ENCODE data around the gene BYSL.

Gene BYSL

GRCh38 chr6:41943456-41943855, 22.2 kb downstream of the BYSL start:
- DNase-seq: no peak

GRCh38 chr6:41947581-41948220, 26.4 kb downstream of the BYSL start:
- DNase-seq: no peak

DNA sequence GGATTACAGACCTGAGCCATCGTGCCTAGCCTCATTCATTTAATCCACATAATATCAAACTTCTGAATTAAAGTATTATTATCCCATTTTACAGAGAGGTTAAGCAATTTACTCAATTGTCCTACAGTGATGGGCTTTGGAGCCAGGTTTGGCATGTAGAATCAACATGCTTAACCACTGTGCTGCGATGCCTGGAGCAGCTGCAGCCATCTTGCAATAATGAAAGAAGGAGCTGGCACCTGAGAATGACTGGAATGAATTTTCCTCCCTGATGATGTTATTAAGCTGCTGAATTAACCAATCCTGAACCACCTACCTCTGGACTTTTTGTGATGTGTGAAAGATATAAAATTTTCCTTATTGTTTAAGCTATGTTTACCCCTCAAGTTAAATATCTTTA, 33.4 kb downstream of the BYSL start:
- DNase-seq: no peak

- DNase-seq: no peak
These were observed 34.1 kb downstream of the BYSL start for GRCh38 chr6:41955412-41955811.

GRCh38 chr6:41957117-41957516, 35.8 kb downstream of the BYSL start:
- no peak for DNase-seq

- DNase-seq: no peak
These were observed 36.9 kb downstream of the BYSL start for GRCh38 chr6:41958022-41958856.

DNA sequence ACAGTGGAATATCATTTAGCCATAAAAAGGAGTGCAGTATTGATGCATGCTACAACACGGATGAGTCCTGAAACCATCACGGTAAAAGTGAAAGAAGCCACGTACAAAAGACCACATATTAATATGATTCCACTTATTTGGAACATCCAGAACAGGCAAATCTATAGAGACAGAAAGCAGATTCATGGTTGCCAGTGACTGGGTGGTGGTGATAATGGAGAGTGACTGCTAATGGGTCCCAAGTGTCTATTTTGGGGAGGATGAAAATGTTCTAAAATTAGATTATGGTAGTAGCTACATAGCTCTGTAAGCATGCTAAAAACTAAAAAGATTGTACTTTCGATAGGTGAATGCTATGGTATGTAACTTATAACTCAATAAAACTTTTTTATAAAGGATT, 38.7 kb downstream of the BYSL start:
- DNase-seq: no peak

DNA sequence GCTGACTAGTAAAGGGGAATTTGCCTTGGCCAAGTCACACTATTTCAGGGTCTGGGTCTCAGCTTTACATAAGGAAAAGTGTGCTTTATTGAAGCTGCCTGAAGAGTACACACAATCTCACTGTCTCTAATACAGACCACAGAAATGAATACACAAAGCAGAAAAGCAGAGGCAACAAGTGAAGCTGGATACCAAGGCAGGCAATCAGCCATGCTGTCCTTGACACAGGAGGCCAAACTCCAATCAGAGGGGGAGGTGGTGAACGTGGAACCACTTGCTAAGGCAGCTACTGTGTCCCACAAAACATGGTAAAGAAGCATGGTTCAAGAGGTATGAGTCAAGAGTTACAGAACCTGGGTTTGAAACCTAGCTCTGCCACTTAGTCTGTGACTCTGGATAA, 42.1 kb downstream of the BYSL start:
- no peak for DNase-seq

DNA sequence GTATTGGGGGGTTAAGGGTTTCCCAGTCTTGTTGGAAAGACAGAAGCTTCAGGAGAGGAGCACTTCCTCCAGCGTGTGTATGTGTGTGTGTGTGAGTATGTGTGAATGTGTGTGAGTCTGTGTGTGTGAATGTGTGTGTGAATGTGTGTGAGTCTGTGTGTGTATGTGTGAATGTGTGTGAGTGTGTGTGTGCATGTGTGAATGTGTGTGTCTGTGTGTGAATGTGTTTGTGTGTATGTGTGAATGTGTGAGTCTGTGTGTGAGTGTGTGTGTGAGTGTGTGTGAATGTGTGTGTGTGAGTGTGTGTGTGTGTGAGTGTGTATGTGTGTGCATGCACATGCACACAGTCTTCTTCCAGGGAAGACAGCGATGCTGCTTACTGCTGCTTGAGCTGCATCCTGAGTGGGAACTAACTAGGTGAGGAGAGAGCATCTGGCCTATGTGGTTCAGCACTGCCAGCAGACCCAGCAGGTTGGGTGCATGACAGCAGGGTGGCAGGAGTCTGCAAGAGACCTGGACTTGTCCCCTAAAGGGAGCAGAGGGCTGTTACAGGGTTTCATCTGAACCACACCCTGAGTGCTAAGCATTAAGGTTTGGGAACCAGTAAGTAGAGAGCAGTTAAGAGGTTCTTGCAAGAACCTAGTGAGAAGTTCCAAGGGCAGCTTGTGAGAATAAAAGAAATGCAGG, 43.0 kb downstream of the BYSL start:
- DNase-seq: no peak

- DNase-seq: no peak
These were observed 44.3 kb downstream of the BYSL start for GRCh38 chr6:41965429-41966213.

- no peak for DNase-seq
These were observed 45.1 kb downstream of the BYSL start for GRCh38 chr6:41966214-41966920.

DNA sequence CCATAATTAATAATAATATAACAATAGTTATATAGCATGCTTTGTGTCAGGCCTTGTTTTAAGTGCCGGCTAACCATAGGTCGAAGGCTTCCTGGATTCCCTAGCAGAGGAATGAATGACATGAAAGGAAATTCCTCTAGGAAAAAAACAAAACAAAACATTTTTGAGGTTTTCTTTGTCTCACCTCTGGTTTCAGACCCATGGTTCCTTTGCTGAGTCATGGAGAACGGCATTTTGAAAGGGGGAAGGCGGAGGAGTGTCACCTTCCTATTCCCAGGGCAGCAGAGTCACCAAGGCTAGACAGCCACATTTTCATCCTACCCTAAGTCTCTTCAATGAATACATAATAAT, 45.6 kb downstream of the BYSL start:
- DNase-seq: no peak

DNA sequence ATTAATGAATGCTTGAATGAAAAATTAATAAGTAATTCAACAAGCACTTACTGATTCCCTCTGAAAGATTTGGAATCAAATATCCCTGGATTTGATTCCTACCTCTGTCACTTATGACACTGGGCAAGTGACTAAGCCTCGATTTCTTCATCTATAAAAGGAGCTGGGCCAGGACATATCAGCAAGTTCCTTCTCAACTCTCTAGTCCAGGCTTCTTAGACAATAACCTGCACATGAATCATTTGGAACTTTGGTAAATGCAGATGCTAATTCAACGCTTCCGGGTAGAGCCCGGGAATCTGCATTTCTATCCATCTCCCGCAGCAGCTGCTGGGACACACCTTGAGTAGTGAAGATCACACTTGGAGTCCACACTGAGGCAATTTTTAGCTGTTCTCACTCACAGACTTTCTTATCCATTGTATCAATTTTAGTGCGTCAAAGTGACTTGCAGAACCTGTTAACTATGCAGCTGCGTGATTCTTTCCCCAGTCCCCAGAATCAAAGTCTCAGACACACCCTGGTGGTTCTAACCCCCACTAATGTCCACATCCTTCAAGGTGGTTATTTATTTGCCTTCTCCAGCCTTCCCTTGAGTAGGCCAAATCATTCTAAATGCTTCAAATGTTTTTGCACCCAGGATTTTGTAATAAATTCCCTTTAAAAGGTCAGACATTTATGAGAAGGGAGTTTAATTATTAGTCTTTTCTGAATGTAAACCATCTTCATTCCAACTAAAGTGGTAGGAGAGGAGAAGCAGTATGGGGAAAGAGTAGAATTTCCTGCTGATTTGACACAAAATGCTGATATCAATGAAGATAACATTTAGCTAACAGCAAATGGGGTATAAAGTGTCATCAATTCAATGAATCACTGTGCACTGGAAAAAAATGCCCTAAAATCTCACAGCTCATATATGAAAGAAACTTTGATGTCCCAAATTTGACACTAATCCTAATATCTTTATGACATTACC, 46.3 kb downstream of the BYSL start:
- DNase-seq: no peak

- no peak for DNase-seq
These were observed 49.1 kb downstream of the BYSL start for GRCh38 chr6:41970436-41970846.

DNA sequence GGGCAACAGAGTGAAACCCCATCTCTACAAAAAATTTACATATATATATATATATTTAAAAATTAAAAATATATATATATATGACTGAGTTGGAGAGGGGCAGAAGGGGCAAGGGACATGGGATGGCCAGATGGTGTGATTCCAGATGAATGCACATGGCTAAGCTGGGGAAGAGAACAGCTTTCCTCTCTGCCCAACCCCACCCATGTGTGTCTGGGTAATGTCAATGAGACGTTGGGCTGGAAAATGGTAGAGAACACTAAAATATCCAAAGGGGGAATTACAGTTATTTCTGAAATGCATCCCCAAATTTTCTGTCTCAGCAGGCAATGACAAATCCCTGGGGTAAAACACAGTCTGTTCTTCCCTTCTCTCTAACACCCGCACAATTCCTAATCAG, 51.5 kb downstream of the BYSL start:
- DNase-seq: no peak

DNA sequence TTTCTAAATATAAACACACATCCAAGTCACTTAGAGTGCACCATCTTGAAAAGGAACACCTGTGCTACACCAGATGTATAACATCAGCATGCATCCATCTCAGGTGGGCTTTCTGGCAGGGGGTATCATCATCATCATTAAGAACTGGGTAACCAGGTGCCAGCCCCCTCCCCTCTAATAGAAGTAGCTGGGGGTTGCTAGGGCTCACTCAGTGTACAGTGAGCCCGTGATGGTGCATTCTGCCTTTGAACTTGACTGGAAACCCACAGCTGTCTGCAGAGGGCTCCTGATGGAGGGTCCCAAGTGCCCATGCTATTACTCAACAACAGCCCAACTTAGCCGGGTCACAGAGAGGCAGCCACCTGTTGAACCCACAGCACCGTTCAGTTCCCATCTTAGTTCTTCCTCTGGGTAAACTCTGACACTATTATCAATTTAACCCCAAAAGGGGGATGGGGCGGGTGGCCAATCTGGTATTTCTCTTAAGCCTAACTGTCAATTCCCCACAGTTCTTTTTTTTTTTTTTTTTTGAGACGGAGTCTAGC, 53.1 kb downstream of the BYSL start:
- no peak for DNase-seq

DNA sequence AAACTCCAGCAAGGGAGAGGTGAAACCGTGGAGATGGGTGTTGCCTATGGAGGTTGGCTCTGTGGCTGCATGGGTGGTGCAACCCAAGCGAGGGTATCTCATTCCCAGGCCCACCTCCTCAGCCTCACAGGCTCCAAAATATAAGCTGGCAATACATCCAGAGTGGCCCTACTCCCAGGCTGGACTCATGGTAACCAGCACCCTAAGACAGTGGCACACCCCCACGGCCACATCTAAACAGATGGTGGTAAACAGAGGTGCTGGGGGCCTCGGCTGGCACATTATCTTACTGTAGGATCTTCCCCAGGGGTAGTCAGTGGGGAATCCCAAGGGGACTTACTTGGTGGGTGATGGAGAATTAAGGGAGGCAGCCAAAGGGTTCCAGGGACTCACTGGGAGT, 54.0 kb downstream of the BYSL start:
- no peak for DNase-seq

DNA sequence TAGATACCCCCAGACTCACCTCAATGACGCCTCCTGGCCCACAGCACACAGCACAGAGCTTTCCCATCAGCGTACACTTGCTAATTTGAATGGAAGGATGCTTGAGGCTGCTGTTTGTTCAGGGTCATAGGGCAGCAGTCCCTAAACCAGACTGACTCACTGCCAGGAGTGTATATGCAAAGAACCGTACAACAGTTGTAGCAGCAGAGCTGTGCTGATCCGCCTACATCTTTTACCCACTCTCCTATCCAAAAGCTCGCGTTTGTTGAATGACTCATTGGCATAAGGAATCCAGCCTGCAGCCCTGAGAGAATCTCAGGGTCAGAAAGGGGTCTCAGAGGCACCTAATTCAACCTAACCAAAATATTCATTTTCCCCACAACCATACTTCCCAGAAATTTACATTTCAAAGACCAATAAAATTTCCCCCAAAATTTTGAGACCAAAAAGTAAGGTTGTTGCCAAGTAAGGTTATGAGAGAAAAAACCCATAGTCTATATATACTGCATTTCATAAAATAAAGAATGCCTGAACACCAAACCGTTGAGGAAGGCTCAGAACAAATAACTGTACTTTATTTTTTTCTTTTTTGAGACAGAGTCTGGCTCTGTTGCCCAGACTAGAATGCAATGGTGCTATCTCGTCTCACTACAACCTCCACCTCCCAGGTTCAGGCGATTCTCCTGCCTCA, 55.6 kb downstream of the BYSL start:
- no peak for DNase-seq
